GM20000 (cell line): ENCODE results near the gene TRIM28.

ENCODE experiments used
- DNase-seq: peaks from one replicate; pipeline ENCODE4 v3.0.0; 2012; ENCODE audit warnings: low spot score
- CTCF ChIP-seq: IDR thresholded peaks from 2 replicates; pipeline ENCODE4 v1.5.1; 2012; ENCODE audit warnings: mild to moderate bottlenecking, control low read depth; ENCODE audit errors: extremely low read depth, missing control alignments

Gene TRIM28

GRCh38 chr19:58562122-58563033 lies 18.5 kb downstream of the TRIM28 start:
- no peak for TF ChIP-seq CTCF
- DNase-seq: peak; percentile 42

GRCh38 chr19:58563034-58563573 lies 19.2 kb downstream of the TRIM28 start:
- TF ChIP-seq CTCF: no peak
- DNase-seq: peak; percentile 74

- DNase-seq: no peak
- TF ChIP-seq CTCF: no peak
Observed at GRCh38 chr19:58563823-58564222, 20.0 kb downstream of the TRIM28 start.

GRCh38 chr19:58566989-58567388 lies 23.1 kb downstream of the TRIM28 start:
- no peak for TF ChIP-seq CTCF
- DNase-seq: no peak

GRCh38 chr19:58568453-58569130 lies 24.7 kb downstream of the TRIM28 start:
- TF ChIP-seq CTCF: no peak
- no peak for DNase-seq

GRCh38 chr19:58569191-58569942 lies 25.5 kb downstream of the TRIM28 start:
- no peak for TF ChIP-seq CTCF
- no peak for DNase-seq
